H9 (cell line): Measurements from ENCODE around the gene NCLN. TPM values are rescaled to one million over a fixed set of nuclear protein-coding genes. Genes with fewer than 3 reads are reported as not detected.

Experiments used
- DNase-seq: peaks from one replicate; pipeline ENCODE4 v3.0.0-alpha.2; 2017
- H2AFZ ChIP-seq: one replicate; pipeline ENCODE4 v1.6.1; 2013; ENCODE audit warnings: mild to moderate bottlenecking, low read length, control low read depth, moderate library complexity
- H2AK5ac ChIP-seq: 2 replicates; pipeline ENCODE4 v1.6.1; 2013; ENCODE audit warnings: low read length, control low read depth, mixed read lengths; ENCODE audit not compliant: insufficient read length
- H2BK120ac ChIP-seq: one replicate; pipeline ENCODE4 v1.6.1; 2013; ENCODE audit warnings: low read depth, mild to moderate bottlenecking, low read length, control low read depth, inconsistent platforms; ENCODE audit not compliant: poor library complexity, severe bottlenecking
- H2BK12ac ChIP-seq: 2 replicates; pipeline ENCODE4 v1.6.1; 2013; ENCODE audit warnings: low read length, control low read depth, mixed read lengths, low read depth; ENCODE audit not compliant: insufficient read length
- H2BK15ac ChIP-seq: 2 replicates; pipeline ENCODE4 v1.6.1; 2013; ENCODE audit warnings: low read depth, low read length, control low read depth
- H2BK20ac ChIP-seq: one replicate; pipeline ENCODE4 v1.6.1; 2013; ENCODE audit warnings: low read depth, mild to moderate bottlenecking, low read length, control low read depth, inconsistent platforms; ENCODE audit not compliant: poor library complexity, severe bottlenecking
- H2BK5ac ChIP-seq: 2 replicates; pipeline ENCODE4 v1.6.1; 2013; ENCODE audit warnings: low read length, control low read depth, mixed read lengths; ENCODE audit not compliant: insufficient read length
- H3K14ac ChIP-seq: 2 replicates; pipeline ENCODE4 v1.6.1; 2013; ENCODE audit warnings: low read length, control low read depth; ENCODE audit not compliant: insufficient read depth
- H3K18ac ChIP-seq: 2 replicates; pipeline ENCODE4 v1.6.1; 2013; ENCODE audit warnings: low read depth, mild to moderate bottlenecking, mixed read lengths, low read length, control low read depth; ENCODE audit not compliant: insufficient read length
- H3K23ac ChIP-seq: 2 replicates; pipeline ENCODE4 v1.6.1; 2013; ENCODE audit warnings: low read length, control low read depth, mixed read lengths, low read depth; ENCODE audit not compliant: insufficient read length
- H3K23me2 ChIP-seq: 2 replicates; pipeline ENCODE4 v1.6.1; 2013; ENCODE audit warnings: low read depth, mild to moderate bottlenecking, mixed read lengths, low read length, control low read depth; ENCODE audit not compliant: insufficient read length, poor library complexity, severe bottlenecking
- H3K27ac ChIP-seq: 2 replicates; pipeline ENCODE4 v1.5.1; 2013; ENCODE audit warnings: low read length, control low read depth, mixed read lengths, low read depth; ENCODE audit not compliant: insufficient read length
- H3K27me3 ChIP-seq: 2 replicates; pipeline ENCODE4 v1.6.1; 2013; ENCODE audit warnings: low read length, control low read depth, inconsistent platforms; ENCODE audit not compliant: insufficient read depth
- H3K4ac ChIP-seq: 2 replicates; pipeline ENCODE4 v1.6.1; 2013; ENCODE audit warnings: low read depth, mild to moderate bottlenecking, control low read depth, inconsistent platforms, low read length, moderate library complexity
- H3K4me1 ChIP-seq: 2 replicates; pipeline ENCODE4 v1.6.1; 2013; ENCODE audit warnings: low read length, control low read depth, inconsistent platforms; ENCODE audit not compliant: insufficient read depth
- H3K4me2 ChIP-seq: 2 replicates; pipeline ENCODE4 v1.6.1; 2013; ENCODE audit warnings: low read length, control low read depth, mixed read lengths; ENCODE audit not compliant: insufficient read length, insufficient read depth
- H3K56ac ChIP-seq: 2 replicates; pipeline ENCODE4 v1.6.1; 2013; ENCODE audit warnings: low read depth, mild to moderate bottlenecking, mixed read lengths, low read length, control low read depth; ENCODE audit not compliant: insufficient read length
- H3K79me1 ChIP-seq: 2 replicates; pipeline ENCODE4 v1.6.1; 2013; ENCODE audit warnings: low read depth, mild to moderate bottlenecking, moderate library complexity, low read length, control low read depth, inconsistent platforms; ENCODE audit not compliant: insufficient read depth, poor library complexity, severe bottlenecking
- H3K79me2 ChIP-seq: 2 replicates; pipeline ENCODE4 v1.6.1; 2013; ENCODE audit warnings: low read length, control low read depth, inconsistent platforms; ENCODE audit not compliant: insufficient read depth
- H3K9ac ChIP-seq: 2 replicates; pipeline ENCODE4 v1.6.1; 2013; ENCODE audit warnings: low read length, control low read depth, mixed read lengths; ENCODE audit not compliant: insufficient read length; ENCODE audit errors: extremely low read depth
- H3K9me3 ChIP-seq: one replicate; pipeline ENCODE4 v1.6.1; 2013; ENCODE audit warnings: low read depth, low read length, inconsistent platforms; ENCODE audit not compliant: control insufficient read depth
- H3T11ph ChIP-seq: one replicate; pipeline ENCODE4 v1.6.1; 2013; ENCODE audit warnings: mild to moderate bottlenecking, low read length, control low read depth, inconsistent platforms
- H4K20me1 ChIP-seq: one replicate; pipeline ENCODE4 v1.6.1; 2013; ENCODE audit not compliant: control insufficient read depth, insufficient read length, insufficient read depth
- H4K5ac ChIP-seq: 2 replicates; pipeline ENCODE4 v1.6.1; 2013; ENCODE audit warnings: low read depth, mild to moderate bottlenecking, mixed read lengths, low read length, control low read depth; ENCODE audit not compliant: insufficient read length
- H4K8ac ChIP-seq: replicated peaks from 2 replicates; pipeline ENCODE4 v1.6.1; 2013; ENCODE audit warnings: low read length, control low read depth, mixed read lengths, low read depth; ENCODE audit not compliant: insufficient read length
- H4K91ac ChIP-seq: 2 replicates; pipeline ENCODE4 v1.6.1; 2013; ENCODE audit warnings: low read depth, mild to moderate bottlenecking, moderate library complexity, mixed read lengths, low read length, control low read depth; ENCODE audit not compliant: insufficient read length
- H3K27ac Mint-ChIP-seq, 3 experiments: 2 replicates in 2 of 3; 3 replicates in 1 of 3; pipeline ENCODE4 v1.8.0; 2020 to 2021; ENCODE audit warnings: mixed read lengths in 3 of 3, mild to moderate bottlenecking in 1 of 3, moderate library complexity in 1 of 3
- H3K27me3 Mint-ChIP-seq: 2 replicates; pipeline ENCODE4 v1.8.0; 2021; ENCODE audit warnings: low read depth, mild to moderate bottlenecking, moderate library complexity, mixed read lengths
- H3K36me3 Mint-ChIP-seq, 3 experiments: 2 replicates in 2 of 3; 3 replicates in 1 of 3; pipeline ENCODE4 v1.8.0; 2020 to 2021; ENCODE audit warnings: low read depth in 3 of 3, mixed read lengths in 3 of 3; ENCODE audit not compliant: insufficient read depth in 1 of 3
- H3K4me1 Mint-ChIP-seq, 2 experiments: 2 replicates each; pipeline ENCODE4 v1.8.0; 2020; ENCODE audit warnings: mixed read lengths in 2 of 2
- H3K4me3 Mint-ChIP-seq, 2 experiments: 2 replicates in 1 of 2; 3 replicates in 1 of 2; pipeline ENCODE4 v1.8.0; 2020 to 2021; ENCODE audit warnings: mild to moderate bottlenecking in 2 of 2, mixed read lengths in 2 of 2, moderate library complexity in 1 of 2
- H3K9me3 Mint-ChIP-seq, 2 experiments: 2 replicates in 1 of 2; 3 replicates in 1 of 2; pipeline ENCODE4 v1.8.0; 2020; ENCODE audit warnings: mild to moderate bottlenecking in 2 of 2, mixed read lengths in 2 of 2, moderate library complexity in 1 of 2
- WGBS: extraction: QIAGEN DNeasy Blood & Tissue Kit; methylation state at CpG from one replicate; pipeline ENCODE4 v1.1.7; 2013; ENCODE audit warnings: missing lambda C conversion rate, low lambda C conversion rate, mixed read lengths; ENCODE audit not compliant: insufficient read length; ENCODE audit errors: extremely low coverage; 5-methylcytosine and 5-hydroxymethylcytosine counted together
- total RNA-seq: library from RNA; stranded (reverse); gene quantifications from 2 replicates; pipeline ENCODE4 v1.2.1, GENCODE V29; 2021
- TF ChIP-seq, protein P1 (sequence below): fragments of 200-600 bp; sonication (generic); conservative IDR thresholded peaks from 3 replicates; pipeline ENCODE4 v1.8.0; 2021; ENCODE audit warnings: antibody characterized with exemption, mild to moderate bottlenecking

NCLN gene
- total RNA-seq, 1 experiment from 2014 or later: 94.8 TPM

DNA sequence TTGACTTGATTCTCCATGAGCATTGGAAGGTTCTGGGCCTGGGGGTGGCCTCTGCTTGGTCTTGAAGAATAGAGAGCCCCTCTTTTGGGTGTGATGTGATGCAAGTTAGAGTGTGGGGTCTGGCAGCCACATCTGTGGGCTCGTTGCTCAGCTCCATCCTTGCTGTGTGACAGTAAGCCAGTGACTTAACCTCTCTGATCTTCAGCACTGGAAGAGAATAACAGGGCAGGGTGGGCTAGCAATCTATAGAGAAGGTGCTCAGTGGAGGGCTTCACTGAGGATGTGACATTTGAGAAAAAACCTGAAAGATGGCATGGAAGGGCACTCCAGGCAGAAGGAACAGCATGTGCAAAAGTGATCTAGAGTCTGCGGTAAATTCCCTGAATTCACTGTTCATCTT is 66.9 kb downstream of the NCLN start:
- no peak overlapping the region for H3K14ac ChIP-seq
- no peak overlapping the region for H3K27ac Mint-ChIP-seq
- DNase-seq: no peak

More for the DNA sequence above, 66.9 kb downstream of the NCLN start:
- Mint-ChIP-seq H3K9me3 (no peaks in the 10 kb centered on the region; a peak in 2 of 5 replicates), H3K4me1 (peaks cover 2 to 13% of the 10 kb centered on the region in 2 experiments; a peak in 3 of 4 replicates), H3K36me3 (peaks cover 8 to 34% (median 32%) of the 10 kb centered on the region in 3 experiments), H3K4me3 (no peak overlapping the region; a peak in 1 of 5 replicates), H3K27me3 (peaks cover 21% of the 10 kb centered on the region)
- Histone ChIP-seq H3K4me2 (no peak overlapping the region), H2AK5ac (no peak overlapping the region), H2BK20ac (no peak overlapping the region), H3K56ac (no peak overlapping the region), H2AFZ (no peak overlapping the region), H3K18ac (no peak overlapping the region), H3K4me1 (no peaks in the 10 kb centered on the region), H3K27ac (no peak overlapping the region), H3K9ac (no peak overlapping the region), H3K79me1 (no peaks in the 10 kb centered on the region), H2BK12ac (no peak overlapping the region), H3K4ac (no peak overlapping the region), H4K91ac (no peak overlapping the region), H4K8ac (no peak overlapping the region), H4K5ac (no peak overlapping the region), H2BK15ac (no peak overlapping the region), H3K27me3 (no peaks in the 10 kb centered on the region), H3T11ph (no peak overlapping the region), H3K23me2 (no peaks in the 10 kb centered on the region), H2BK5ac (no peak overlapping the region), H3K9me3 (no peaks in the 10 kb centered on the region), H4K20me1 (no peaks in the 10 kb centered on the region), H2BK120ac (no peak overlapping the region), H3K23ac (no peak overlapping the region), H3K79me2 (no peaks in the 10 kb centered on the region)
- no CpG with 5 or more reads among the region's 2 CpGs for WGBS
- TF ChIP-seq, protein P1, sequence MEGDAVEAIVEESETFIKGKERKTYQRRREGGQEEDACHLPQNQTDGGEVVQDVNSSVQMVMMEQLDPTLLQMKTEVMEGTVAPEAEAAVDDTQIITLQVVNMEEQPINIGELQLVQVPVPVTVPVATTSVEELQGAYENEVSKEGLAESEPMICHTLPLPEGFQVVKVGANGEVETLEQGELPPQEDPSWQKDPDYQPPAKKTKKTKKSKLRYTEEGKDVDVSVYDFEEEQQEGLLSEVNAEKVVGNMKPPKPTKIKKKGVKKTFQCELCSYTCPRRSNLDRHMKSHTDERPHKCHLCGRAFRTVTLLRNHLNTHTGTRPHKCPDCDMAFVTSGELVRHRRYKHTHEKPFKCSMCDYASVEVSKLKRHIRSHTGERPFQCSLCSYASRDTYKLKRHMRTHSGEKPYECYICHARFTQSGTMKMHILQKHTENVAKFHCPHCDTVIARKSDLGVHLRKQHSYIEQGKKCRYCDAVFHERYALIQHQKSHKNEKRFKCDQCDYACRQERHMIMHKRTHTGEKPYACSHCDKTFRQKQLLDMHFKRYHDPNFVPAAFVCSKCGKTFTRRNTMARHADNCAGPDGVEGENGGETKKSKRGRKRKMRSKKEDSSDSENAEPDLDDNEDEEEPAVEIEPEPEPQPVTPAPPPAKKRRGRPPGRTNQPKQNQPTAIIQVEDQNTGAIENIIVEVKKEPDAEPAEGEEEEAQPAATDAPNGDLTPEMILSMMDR: no peak
